Sigmoid colon (tissue), 7 donors: ENCODE measurements around the gene OR11L1. TPM values are rescaled to one million over a fixed set of nuclear protein-coding genes. Genes with fewer than 3 reads are reported as not detected.
A peak's percentile ranks its signal among the peaks of the same experiment; 100 is the strongest.

Source experiments
- DNase-seq: peaks from one replicate; pipeline ENCODE4 v3.0.0-alpha.2; 2019
- H3K27ac ChIP-seq, 4 donors: fragments of 200-600 bp; sonication (generic); one replicate each; pipeline ENCODE4 v1.5.1; 2016 to 2019; ENCODE audit warnings: mild to moderate bottlenecking in 1 of 4
- H3K27me3 ChIP-seq, 3 donors: fragments of 200-600 bp; sonication (generic); one replicate each; pipeline ENCODE4 v1.5.1; 2019; ENCODE audit warnings: mild to moderate bottlenecking in 1 of 3
- H3K36me3 ChIP-seq, 4 donors: fragments of 200-600 bp; sonication (generic); one replicate each; pipeline ENCODE4 v1.5.1; 2016 to 2019
- H3K4me1 ChIP-seq, 4 donors: fragments of 200-600 bp; sonication (generic); one replicate each; pipeline ENCODE4 v1.5.1; 2017 to 2019
- H3K4me3 ChIP-seq, 4 donors: fragments of 200-600 bp; sonication (generic); one replicate each; pipeline ENCODE4 v1.5.1; 2017 to 2019; ENCODE audit warnings: mild to moderate bottlenecking in 2 of 4, moderate library complexity in 1 of 4
- H3K9me3 ChIP-seq, 4 donors: fragments of 200-600 bp in 3 of 4; sonication (generic) in 3 of 4; one replicate each; pipeline versions ENCODE4 v1.5.1 to v1.6.1; 2013 to 2019
- EP300 ChIP-seq, 4 donors: sonication (generic); formaldehyde crosslinking; IDR thresholded peaks; one replicate each; pipeline ENCODE4 v1.6.1; 2017; ENCODE audit warnings: antibody characterized with exemption in 4 of 4
- POLR2A ChIP-seq, 2 donors: fragments of 450-650 bp; IDR thresholded peaks; one replicate each; pipeline ENCODE4 v1.6.1; 2016; ENCODE audit warnings: antibody characterized with exemption in 2 of 2, mild to moderate bottlenecking in 2 of 2, moderate library complexity in 2 of 2
- POLR2AphosphoS5 ChIP-seq, 4 donors: sonication (generic); formaldehyde crosslinking; IDR thresholded peaks; one replicate each; pipeline ENCODE4 v1.6.1; 2017; ENCODE audit warnings: antibody characterized with exemption in 4 of 4
- WGBS, 2 donors: extraction: QIAGEN DNeasy Blood & Tissue Kit; methylation state at CpG; one replicate each; pipeline ENCODE4 v1.1.7; 2013; 5-methylcytosine and 5-hydroxymethylcytosine counted together
- intact Hi-C: fragments of 100-400 bp; cut with DNase I; formaldehyde crosslinking; loops from one replicate; pipeline ENCODE4 v1.15.1; 2023
- polyA plus RNA-seq, 3 donors: library from polyadenylated mRNA; stranded (reverse); fragments of 200-250 nt; gene quantifications; one replicate each; pipeline ENCODE4 v1.2.3, GENCODE V29; 2013
- total RNA-seq, 4 donors: library from RNA; depleted of rRNA; stranded (reverse); fragments of >200 nt; gene quantifications; one replicate each; pipeline ENCODE4 v1.1.0, GENCODE V29; 2016
- TF ChIP-seq, protein P1 (sequence below), 4 experiments: fragments of 450-650 bp in 3 of 4; fragments of 200-600 bp in 1 of 4; IDR thresholded peaks; one replicate each; pipeline ENCODE4 v1.5.1; 2016 to 2019; ENCODE audit warnings: antibody characterized with exemption in 4 of 4, mild to moderate bottlenecking in 3 of 4, moderate library complexity in 2 of 4
- donor health status: healthy with polysubstance abuse.
- donor health status: Bipolar disorder and iron deficiency.
- donor health status: healthy.

OR11L1 gene
- total and polyA plus RNA-seq, 7 donors, result not detected

- WGBS, 2 donors, result 80 to 87% methylated on average over 4 of the region's 4 CpGs
- Histone ChIP-seq H3K36me3 (no peaks in the 10 kb centered on the region), H3K27me3 (peaks cover 0 to 15% (median 3%) of the 10 kb centered on the region in 3 donors), H3K4me1 (peaks cover 0 to 5% (median under 1%) of the 10 kb centered on the region in 4 donors), H3K9me3 (no peaks in the 10 kb centered on the region), H3K4me3 (no peak overlapping the region), H3K27ac (no peak overlapping the region)
- DNase-seq, result no peak
- TF ChIP-seq EP300 (IDR thresholded peaks at IDR 0.05), result no peak
- no peak for TF ChIP-seq POLR2AphosphoS5 (IDR thresholded peaks at IDR 0.05)
- no peak for TF ChIP-seq POLR2A (IDR thresholded peaks at IDR 0.05)
- TF ChIP-seq, protein P1, sequence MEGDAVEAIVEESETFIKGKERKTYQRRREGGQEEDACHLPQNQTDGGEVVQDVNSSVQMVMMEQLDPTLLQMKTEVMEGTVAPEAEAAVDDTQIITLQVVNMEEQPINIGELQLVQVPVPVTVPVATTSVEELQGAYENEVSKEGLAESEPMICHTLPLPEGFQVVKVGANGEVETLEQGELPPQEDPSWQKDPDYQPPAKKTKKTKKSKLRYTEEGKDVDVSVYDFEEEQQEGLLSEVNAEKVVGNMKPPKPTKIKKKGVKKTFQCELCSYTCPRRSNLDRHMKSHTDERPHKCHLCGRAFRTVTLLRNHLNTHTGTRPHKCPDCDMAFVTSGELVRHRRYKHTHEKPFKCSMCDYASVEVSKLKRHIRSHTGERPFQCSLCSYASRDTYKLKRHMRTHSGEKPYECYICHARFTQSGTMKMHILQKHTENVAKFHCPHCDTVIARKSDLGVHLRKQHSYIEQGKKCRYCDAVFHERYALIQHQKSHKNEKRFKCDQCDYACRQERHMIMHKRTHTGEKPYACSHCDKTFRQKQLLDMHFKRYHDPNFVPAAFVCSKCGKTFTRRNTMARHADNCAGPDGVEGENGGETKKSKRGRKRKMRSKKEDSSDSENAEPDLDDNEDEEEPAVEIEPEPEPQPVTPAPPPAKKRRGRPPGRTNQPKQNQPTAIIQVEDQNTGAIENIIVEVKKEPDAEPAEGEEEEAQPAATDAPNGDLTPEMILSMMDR (IDR thresholded peaks at IDR 0.05), result no peak
- intact Hi-C loops, result no loop called here
These were observed 21.1 kb upstream of the OR11L1 start for GRCh38 chr1:247862756-247863155.

- WGBS, 2 donors, result 30 to 38% methylated on average over 15 of the region's 15 CpGs
- H3K36me3 ChIP-seq, result no peaks in the 10 kb centered on the region
- H3K27me3 ChIP-seq, result peaks cover 6 to 31% (median 17%) of the 10 kb centered on the region in 3 donors
- no peak for DNase-seq
- H3K4me3 ChIP-seq, result peak overlapping the region; percentile 32 to 52 (median 42)
- intact Hi-C loops, result no loop called here
- H3K4me1 ChIP-seq, result peaks cover 0 to 15% (median 10%) of the 10 kb centered on the region in 4 donors
- no peak overlapping the region for H3K27ac ChIP-seq
- H3K9me3 ChIP-seq, result no peaks in the 10 kb centered on the region
- TF ChIP-seq POLR2AphosphoS5 (IDR thresholded peaks at IDR 0.05) (no peak), POLR2A (IDR thresholded peaks at IDR 0.05) (no peak), EP300 (IDR thresholded peaks at IDR 0.05) (no peak)
- TF ChIP-seq, protein P1 (IDR thresholded peaks at IDR 0.05), result no peak
These were observed 16.4 kb upstream of the OR11L1 start for GRCh38 chr1:247857985-247858619.

DNA sequence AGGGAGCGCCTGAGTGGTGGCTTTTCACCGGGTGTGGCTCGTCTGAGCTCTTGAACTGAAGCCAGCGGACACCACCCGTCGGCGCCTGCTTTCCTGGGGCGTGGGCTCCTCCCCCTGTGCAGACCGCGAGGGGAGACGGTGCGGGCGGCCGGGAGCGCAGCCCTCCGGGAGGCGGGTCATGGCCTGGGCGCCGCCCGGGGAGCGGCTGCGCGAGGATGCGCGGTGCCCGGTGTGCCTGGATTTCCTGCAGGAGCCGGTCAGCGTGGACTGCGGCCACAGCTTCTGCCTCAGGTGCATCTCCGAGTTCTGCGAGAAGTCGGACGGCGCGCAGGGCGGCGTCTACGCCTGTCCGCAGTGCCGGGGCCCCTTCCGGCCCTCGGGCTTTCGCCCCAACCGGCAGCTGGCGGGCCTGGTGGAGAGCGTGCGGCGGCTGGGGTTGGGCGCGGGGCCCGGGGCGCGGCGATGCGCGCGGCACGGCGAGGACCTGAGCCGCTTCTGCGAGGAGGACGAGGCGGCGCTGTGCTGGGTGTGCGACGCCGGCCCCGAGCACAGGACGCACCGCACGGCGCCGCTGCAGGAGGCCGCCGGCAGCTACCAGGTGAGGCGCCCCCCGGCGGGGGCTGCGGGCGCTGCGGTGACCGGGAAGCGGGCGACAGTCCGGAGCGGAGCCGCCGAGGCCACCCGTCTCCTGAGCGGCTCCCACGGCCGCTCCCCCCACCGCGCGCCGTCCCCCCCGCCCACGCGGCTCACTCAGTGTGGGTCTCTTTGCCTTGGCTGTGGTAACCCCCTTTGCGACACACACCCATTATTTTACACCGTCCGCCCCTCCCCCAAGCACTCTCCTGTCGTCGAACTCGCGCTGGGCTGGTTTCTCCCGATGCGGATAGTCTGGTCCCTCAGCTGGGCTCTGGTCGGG is 15.6 kb upstream of the OR11L1 start, which contains the start of gene TRIM58:
Gene TRIM58, plus strand, starts transcription at position 119 of the 916 bp plus-strand sequence. Its CDS starts 60 bp downstream, at position 179.
- H3K27ac ChIP-seq, result peak within 1 kb of the TSS in 1 of 4 donors; percentile 65

DNA sequence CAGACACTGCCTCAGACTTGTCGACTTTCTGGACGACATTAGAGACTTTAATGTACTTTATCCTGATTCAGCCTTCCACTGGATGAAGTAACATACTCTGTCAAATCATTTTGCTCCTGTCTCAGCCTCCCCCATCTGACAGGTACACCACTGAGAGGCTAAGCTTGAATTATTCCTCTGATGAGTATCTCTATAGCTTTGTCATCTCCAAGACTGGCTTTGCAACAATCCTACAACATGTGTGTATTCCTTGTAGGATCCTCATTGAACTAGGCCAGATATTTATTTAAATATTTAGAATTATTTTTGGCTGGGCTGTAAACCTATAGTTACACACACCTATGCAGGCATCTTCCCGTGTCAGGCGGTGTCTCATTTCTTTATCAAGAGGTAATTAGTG is 14.2 kb upstream of the OR11L1 start:
- no peak for DNase-seq
- Histone ChIP-seq H3K27ac (no peak overlapping the region), H3K27me3 (peaks cover 6 to 31% (median 17%) of the 10 kb centered on the region in 3 donors), H3K4me1 (peaks cover 0 to 15% (median 10%) of the 10 kb centered on the region in 4 donors), H3K36me3 (no peaks in the 10 kb centered on the region), H3K9me3 (no peaks in the 10 kb centered on the region), H3K4me3 (no peak overlapping the region)
- 92 to 93% methylated on average over 4 of the region's 4 CpGs for WGBS, 2 donors
- intact Hi-C loops, result no loop called here
- TF ChIP-seq EP300 (IDR thresholded peaks at IDR 0.05), result no peak
- no peak for TF ChIP-seq POLR2AphosphoS5 (IDR thresholded peaks at IDR 0.05)
- no peak for TF ChIP-seq POLR2A (IDR thresholded peaks at IDR 0.05)
- TF ChIP-seq, protein P1 (IDR thresholded peaks at IDR 0.05), result no peak

More for the DNA sequence above, 15.6 kb upstream of the OR11L1 start, which contains the start of gene TRIM58:
- DNase-seq, result peak; percentile 73
- Histone ChIP-seq H3K36me3 (no peaks in the 10 kb centered on the region), H3K9me3 (no peaks in the 10 kb centered on the region), H3K27me3 (peaks cover 6 to 31% (median 17%) of the 10 kb centered on the region in 3 donors), H3K4me3 (peak within 1 kb of the TSS; percentile 32 to 52 (median 42)), H3K4me1 (peaks cover 0 to 15% (median 10%) of the 10 kb centered on the region in 4 donors)
- WGBS, 2 donors, result 1 to 21% methylated on average over 109 of the region's 109 CpGs
- TF ChIP-seq, protein P1 (IDR thresholded peaks at IDR 0.05), result no peak
- TF ChIP-seq EP300 (IDR thresholded peaks at IDR 0.05), result no peak
- TF ChIP-seq POLR2AphosphoS5 (IDR thresholded peaks at IDR 0.05), result no peak
- no peak for TF ChIP-seq POLR2A (IDR thresholded peaks at IDR 0.05)
- intact Hi-C loops, result no loop called here
